Smooth muscle cell (in vitro differentiated cells): ENCODE measurements around the gene EPM2A. TPM values are rescaled to one million over a fixed set of nuclear protein-coding genes. Genes with fewer than 3 reads are reported as not detected.

Source experiments
- DNase-seq: peaks from one replicate; lab custom pipeline; 2025; ENCODE audit not compliant: unreplicated experiment; lab: John Stamatoyannopoulos, UW
- H2AFZ ChIP-seq: fragments of 200-600 bp; sonication (generic); 2 replicates; pipeline ENCODE4 v1.6.0; 2016; ENCODE audit warnings: antibody characterized with exemption, low read depth, mild to moderate bottlenecking
- H3F3A ChIP-seq: fragments of 200-600 bp; sonication (generic); 2 replicates; pipeline ENCODE4 v1.6.0; 2017; ENCODE audit warnings: antibody characterized with exemption, low read depth
- H3K27ac ChIP-seq: fragments of 200-600 bp; sonication (generic); 2 replicates; pipeline ENCODE4 v1.5.1; 2016; ENCODE audit warnings: low read depth, mild to moderate bottlenecking
- H3K27me3 ChIP-seq: fragments of 200-600 bp; sonication (generic); 2 replicates; pipeline ENCODE4 v1.6.1; 2016; ENCODE audit warnings: low read depth, mild to moderate bottlenecking
- H3K36me3 ChIP-seq: fragments of 200-600 bp; sonication (generic); 2 replicates; pipeline ENCODE4 v1.5.1; 2016; ENCODE audit warnings: low read depth
- H3K4me1 ChIP-seq: fragments of 200-600 bp; sonication (generic); 2 replicates; pipeline ENCODE4 v1.5.1; 2016; ENCODE audit warnings: low read depth
- H3K4me2 ChIP-seq: fragments of 200-600 bp; sonication (generic); 2 replicates; pipeline ENCODE4 v1.6.0; 2016; ENCODE audit warnings: mild to moderate bottlenecking
- H3K4me3 ChIP-seq: fragments of 200-600 bp; sonication (generic); 2 replicates; pipeline ENCODE4 v1.5.1; 2016; ENCODE audit warnings: mild to moderate bottlenecking
- H3K79me2 ChIP-seq: fragments of 200-600 bp; sonication (generic); 2 replicates; pipeline ENCODE4 v1.6.0; 2016; ENCODE audit warnings: low read depth, mild to moderate bottlenecking
- H3K9ac ChIP-seq: fragments of 200-600 bp; sonication (generic); 2 replicates; pipeline ENCODE4 v1.6.0; 2016; ENCODE audit warnings: low read depth
- H3K9me3 ChIP-seq: fragments of 200-600 bp; sonication (generic); replicated peaks from 2 replicates; pipeline ENCODE4 v1.5.1; 2016; ENCODE audit warnings: low read depth
- H4K20me1 ChIP-seq: fragments of 200-600 bp; sonication (generic); 2 replicates; pipeline ENCODE4 v1.6.0; 2016; ENCODE audit warnings: low read depth
- CTCF ChIP-seq: fragments of 200-600 bp; sonication (generic); IDR thresholded peaks from 2 replicates; pipeline ENCODE4 v1.5.1; 2017; ENCODE audit warnings: borderline replicate concordance, mild to moderate bottlenecking, antibody characterized with exemption; ENCODE audit not compliant: insufficient read depth, poor library complexity, severe bottlenecking
- WGBS: methylation state at CpG from one replicate; pipeline ENCODE4 v1.1.7; 2016; ENCODE audit warnings: low lambda C conversion rate; 5-methylcytosine and 5-hydroxymethylcytosine counted together
- polyA plus RNA-seq: library from polyadenylated mRNA; unstranded; fragments of >200 nt; fragmentation: Nextera tagmentation; extraction: Ambion mirVana; gene quantifications from 2 replicates; pipeline ENCODE4 v1.2.1, GENCODE V29; 2016
- total RNA-seq: library from RNA; depleted of rRNA; stranded (reverse); fragments of >200 nt; gene quantifications from 2 replicates; pipeline ENCODE4 v1.2.3, GENCODE V29; 2014

EPM2A gene
- total and polyA plus RNA-seq, 2 experiments from 2014 or later = 2.8 to 5.3 TPM

- H3K4me1 ChIP-seq = peaks cover 19% of the 10 kb centered on the region
- H3K9ac ChIP-seq = no peak overlapping the region
- H3K36me3 ChIP-seq = no peaks in the 10 kb centered on the region
- H3K79me2 ChIP-seq = no peaks in the 10 kb centered on the region
- no peaks in the 10 kb centered on the region for H3K9me3 ChIP-seq
- H3K27ac ChIP-seq = no peak overlapping the region
- H3F3A ChIP-seq = peaks cover 14% of the 10 kb centered on the region
- WGBS = 97% methylated on average over 1 of the region's 1 CpG
- TF ChIP-seq CTCF = no peak
- H3K27me3 ChIP-seq = no peaks in the 10 kb centered on the region
- no peaks in the 10 kb centered on the region for H4K20me1 ChIP-seq
- H2AFZ ChIP-seq = no peak overlapping the region
- no peak overlapping the region for H3K4me2 ChIP-seq
- no peak for DNase-seq
- H3K4me3 ChIP-seq = no peak overlapping the region
Measured at GRCh38 chr6:145733207-145733606, 2.1 kb downstream of the EPM2A start.

- Histone ChIP-seq H3K9me3 (no peaks in the 10 kb centered on the region), H3K79me2 (no peaks in the 10 kb centered on the region), H2AFZ (no peak overlapping the region), H3K4me3 (no peak overlapping the region), H3K27ac (no peak overlapping the region), H3K4me1 (peaks cover 16% of the 10 kb centered on the region), H4K20me1 (no peaks in the 10 kb centered on the region), H3F3A (peaks cover 3% of the 10 kb centered on the region), H3K36me3 (no peaks in the 10 kb centered on the region), H3K27me3 (no peaks in the 10 kb centered on the region), H3K9ac (no peak overlapping the region), H3K4me2 (no peak overlapping the region)
- WGBS = 47% methylated on average over 1 of the region's 1 CpG
- TF ChIP-seq CTCF = no peak
- no peak for DNase-seq
Measured at GRCh38 chr6:145731447-145731846, 3.9 kb downstream of the EPM2A start.

- 100% methylated on average over 2 of the region's 2 CpGs for WGBS
- no peak for TF ChIP-seq CTCF
- H3K4me1 ChIP-seq = peaks cover 12% of the 10 kb centered on the region
- no peak overlapping the region for H3K9ac ChIP-seq
- H3F3A ChIP-seq = no peaks in the 10 kb centered on the region
- no peak overlapping the region for H2AFZ ChIP-seq
- no peak overlapping the region for H3K4me2 ChIP-seq
- no peaks in the 10 kb centered on the region for H3K36me3 ChIP-seq
- H3K9me3 ChIP-seq = no peaks in the 10 kb centered on the region
- DNase-seq = no peak
- H4K20me1 ChIP-seq = no peaks in the 10 kb centered on the region
- H3K27ac ChIP-seq = no peak overlapping the region
- H3K79me2 ChIP-seq = no peaks in the 10 kb centered on the region
- no peak overlapping the region for H3K4me3 ChIP-seq
- no peaks in the 10 kb centered on the region for H3K27me3 ChIP-seq
Measured at GRCh38 chr6:145729887-145730286, 5.4 kb downstream of the EPM2A start.
